Natural killer cell (primary cell): ENCODE measurements around the gene SCG5. TPM values are rescaled to one million over a fixed set of nuclear protein-coding genes. Genes with fewer than 3 reads are reported as not detected.

Experiments
- ATAC-seq, 3 donors: fragments of 150-1000 bp in 2 of 3; fragments of 200-7000 bp in 1 of 3; cut with Tn5 transposase; 1 replicate in 1 of 3; 2 replicates in 2 of 3; pipeline ENCODE4 v1.10.0; 2021; ENCODE audit warnings: mild to moderate bottlenecking in 2 of 3, moderate library complexity in 2 of 3
- DNase-seq, 2 donors: peaks; one replicate each; pipeline versions ENCODE4 v3.0.0 to v3.0.0-alpha.2; 2013 to 2021; ENCODE audit warnings: mixed read lengths in 1 of 2
- H3K27ac ChIP-seq: one replicate; pipeline ENCODE4 v1.5.1; 2013; ENCODE audit warnings: mild to moderate bottlenecking, low read length
- H3K27me3 ChIP-seq: one replicate; pipeline ENCODE4 v1.6.1; 2013; ENCODE audit warnings: low read length; ENCODE audit not compliant: control insufficient read depth, insufficient read depth
- H3K36me3 ChIP-seq: one replicate; pipeline ENCODE4 v1.6.1; 2013; ENCODE audit warnings: low read length; ENCODE audit not compliant: control insufficient read depth, insufficient read depth
- H3K4me1 ChIP-seq: one replicate; pipeline ENCODE4 v1.6.1; 2013; ENCODE audit warnings: low read length; ENCODE audit not compliant: control insufficient read depth, insufficient read depth
- H3K4me3 ChIP-seq: one replicate; pipeline ENCODE4 v1.5.1; 2013; ENCODE audit warnings: low read length
- H3K9me3 ChIP-seq: one replicate; pipeline ENCODE4 v1.6.1; 2013; ENCODE audit warnings: low read length; ENCODE audit not compliant: control insufficient read depth, insufficient read depth
- H3K27ac Mint-ChIP-seq, 2 donors: one replicate each; pipeline ENCODE4 v1.8.0; 2022; ENCODE audit warnings: mild to moderate bottlenecking in 2 of 2, mixed read lengths in 2 of 2, moderate library complexity in 1 of 2
- H3K27me3 Mint-ChIP-seq, 2 donors: one replicate each; pipeline ENCODE4 v1.8.0; 2022; ENCODE audit warnings: low read depth in 2 of 2, mixed read lengths in 2 of 2
- H3K36me3 Mint-ChIP-seq: one replicate; pipeline ENCODE4 v1.8.0; 2022; ENCODE audit warnings: mixed read lengths
- H3K4me1 Mint-ChIP-seq, 2 donors: one replicate each; pipeline ENCODE4 v1.8.0; 2022; ENCODE audit warnings: mixed read lengths in 2 of 2
- H3K4me3 Mint-ChIP-seq: one replicate; pipeline ENCODE4 v1.8.0; 2022; ENCODE audit warnings: mild to moderate bottlenecking, moderate library complexity, mixed read lengths
- H3K9me3 Mint-ChIP-seq, 2 donors: one replicate each; pipeline ENCODE4 v1.8.0; 2022; ENCODE audit warnings: mixed read lengths in 2 of 2
- CTCF ChIP-seq: fragments of 200-600 bp; IDR thresholded peaks from one replicate; pipeline ENCODE4 v1.8.0; 2022; ENCODE audit warnings: antibody characterized with exemption
- WGBS: methylation state at CpG from one replicate; pipeline ENCODE4 v1.1.7; 2013; ENCODE audit warnings: missing lambda C conversion rate; ENCODE audit not compliant: insufficient coverage; 5-methylcytosine and 5-hydroxymethylcytosine counted together
- intact Hi-C: fragments of 100-400 bp; cut with micrococcal nuclease; formaldehyde crosslinking; loops from one replicate; pipeline ENCODE4 v1.14.2; 2022
- total RNA-seq, 4 donors: library from RNA; stranded (reverse); fragments of 120-200 nt in 1 of 4; gene quantifications; one replicate each; pipeline versions ENCODE4 v1.2.3 to v1.2.4, GENCODE V29; 2013 to 2022

Gene SCG5
- total RNA-seq, 3 donors from 2014 or later (not counting 1 experiment from before 2014, with no cell fraction given): not detected

- Mint-ChIP-seq H3K27ac (no peak overlapping the region), H3K4me1 (no peaks in the 10 kb centered on the region), H3K36me3 (no peaks in the 10 kb centered on the region), H3K4me3 (no peak overlapping the region), H3K27me3 (peaks cover 2 to 11% of the 10 kb centered on the region in 2 donors), H3K9me3 (no peaks in the 10 kb centered on the region)
- H3K27me3 ChIP-seq: no peaks in the 10 kb centered on the region
- no peaks in the 10 kb centered on the region for H3K4me1 ChIP-seq
- TF ChIP-seq CTCF: no peak
- intact Hi-C loops: no loop called here
- no peaks in the 10 kb centered on the region for H3K9me3 ChIP-seq
- no peak overlapping the region for H3K27ac ChIP-seq
- no peaks in the 10 kb centered on the region for H3K36me3 ChIP-seq
- DNase-seq: no peak
- no peak overlapping the region for H3K4me3 ChIP-seq
- ATAC-seq: no peak
- WGBS: 88% methylated on average over 2 of the region's 2 CpGs
Measured at GRCh38 chr15:32676169-32676568, 34.7 kb downstream of the SCG5 start.

- Mint-ChIP-seq H3K4me3 (no peak overlapping the region), H3K4me1 (no peaks in the 10 kb centered on the region), H3K9me3 (no peaks in the 10 kb centered on the region), H3K36me3 (no peaks in the 10 kb centered on the region), H3K27me3 (peaks cover 2 to 11% of the 10 kb centered on the region in 2 donors), H3K27ac (no peak overlapping the region)
- intact Hi-C loops: no loop called here
- DNase-seq (no peak), ATAC-seq (no peak)
- Histone ChIP-seq H3K4me1 (no peaks in the 10 kb centered on the region), H3K27me3 (no peaks in the 10 kb centered on the region), H3K27ac (no peak overlapping the region), H3K4me3 (no peak overlapping the region), H3K9me3 (no peaks in the 10 kb centered on the region), H3K36me3 (no peaks in the 10 kb centered on the region)
- TF ChIP-seq CTCF: no peak
- 92% methylated on average over 4 of the region's 5 CpGs for WGBS
Measured at GRCh38 chr15:32677238-32677750, 35.8 kb downstream of the SCG5 start.

- Mint-ChIP-seq H3K27me3 (peaks cover 2 to 11% of the 10 kb centered on the region in 2 donors), H3K27ac (no peak overlapping the region), H3K4me1 (no peaks in the 10 kb centered on the region), H3K9me3 (no peaks in the 10 kb centered on the region), H3K36me3 (no peaks in the 10 kb centered on the region), H3K4me3 (no peak overlapping the region)
- 98% methylated on average over 4 of the region's 4 CpGs for WGBS
- TF ChIP-seq CTCF: no peak
- DNase-seq: no peak
- ATAC-seq: no peak
- intact Hi-C loops: no loop called here
- Histone ChIP-seq H3K4me3 (no peak overlapping the region), H3K27ac (no peak overlapping the region), H3K4me1 (no peaks in the 10 kb centered on the region), H3K9me3 (no peaks in the 10 kb centered on the region), H3K36me3 (no peaks in the 10 kb centered on the region), H3K27me3 (no peaks in the 10 kb centered on the region)
Measured at GRCh38 chr15:32679298-32679690, 37.8 kb downstream of the SCG5 start.

GRCh38 chr15:32682569-32682968 lies 41.1 kb downstream of the SCG5 start:
- no peak overlapping the region for H3K27ac Mint-ChIP-seq
- Histone ChIP-seq H3K27me3 (no peaks in the 10 kb centered on the region), H3K4me3 (no peak overlapping the region), H3K27ac (no peak overlapping the region), H3K9me3 (no peaks in the 10 kb centered on the region), H3K4me1 (no peaks in the 10 kb centered on the region), H3K36me3 (no peaks in the 10 kb centered on the region)
- peaks cover 2 to 4% of the 10 kb centered on the region in 2 donors for H3K27me3 Mint-ChIP-seq
- no peaks in the 10 kb centered on the region for H3K9me3 Mint-ChIP-seq
- TF ChIP-seq CTCF: no peak
- ATAC-seq (no peak), DNase-seq (no peak)
- H3K4me1 Mint-ChIP-seq: no peaks in the 10 kb centered on the region
- H3K4me3 Mint-ChIP-seq: no peak overlapping the region
- 97% methylated on average over 2 of the region's 3 CpGs for WGBS
- no peaks in the 10 kb centered on the region for H3K36me3 Mint-ChIP-seq
- intact Hi-C loops: no loop called here
